Measurements from ENCODE around the gene FLT3LG. TPM values are rescaled to one million over a fixed set of nuclear protein-coding genes. Genes with fewer than 3 reads are reported as not detected.
A peak's percentile ranks its signal among the peaks of the same experiment; 100 is the strongest.
"Not testable (repeated sequence)": the region's sequence is repeated elsewhere in the genome, so short reads cannot be mapped to it uniquely, and the experiment has no call there.

FLT3LG gene
- total RNA-seq, 2 donors from 2014 or later, result 49.1 to 64.4 TPM

DNA sequence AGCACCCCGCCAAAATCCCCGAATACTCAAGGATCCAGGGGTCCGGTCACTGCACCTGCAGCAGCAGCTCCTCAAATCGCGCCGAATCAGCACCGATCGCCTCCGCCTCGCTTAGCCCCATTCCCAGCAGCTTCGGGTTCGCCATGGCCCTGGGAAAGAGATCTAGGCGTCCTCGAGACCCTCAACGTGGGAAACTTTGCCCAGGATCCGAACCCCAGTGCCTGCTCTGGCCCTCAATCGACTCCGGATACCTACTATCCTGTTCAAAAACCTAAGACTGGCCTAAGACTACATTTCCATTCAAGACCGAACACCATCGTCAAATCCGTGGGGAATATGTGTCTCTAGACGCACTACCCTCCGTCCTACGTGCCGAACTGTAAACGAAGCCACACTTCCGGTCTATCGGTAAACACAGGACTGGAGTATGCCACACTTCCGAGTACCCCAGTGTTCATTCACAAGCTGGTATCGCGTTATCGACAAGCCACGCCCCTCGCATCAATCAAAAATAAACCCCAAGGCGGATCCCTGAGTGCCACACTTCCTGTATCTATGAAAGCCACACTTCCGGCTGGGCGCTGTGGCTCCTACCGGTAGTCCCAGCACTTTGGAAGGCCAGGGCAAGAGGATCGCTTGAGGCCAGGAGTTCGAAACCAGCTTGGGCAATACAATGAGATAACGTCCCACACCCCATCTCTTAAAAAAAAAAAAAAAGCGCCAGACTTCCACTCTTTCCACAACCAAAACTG lies 22.4 kb upstream of the FLT3LG start, which contains the start of gene PIH1D1:
TSS of gene PIH1D1 (minus strand) at position 385 of the 752 bp plus-strand sequence. CDS start at position 145, 240 bp downstream.
- H3K36me3 Mint-ChIP-seq, result peaks cover 11 to 50% of the 10 kb centered on the region in 2 donors
- peak within 1 kb of the TSS; percentile 99 to 100 for H3K27ac Mint-ChIP-seq
- H3K9me3 Mint-ChIP-seq, result no peaks in the 10 kb centered on the region

GRCh38 chr19:49453013-49453756 lies 20.8 kb upstream of the FLT3LG start, which contains the start of gene ALDH16A1:
ALDH16A1 (plus strand) TSS chr19:49453225; CDS start chr19:49453332, 107 bp downstream.
- H3K36me3 Mint-ChIP-seq, result peaks cover 11 to 47% of the 10 kb centered on the region in 2 donors

More for the DNA sequence above, 22.4 kb upstream of the FLT3LG start, which contains the start of gene PIH1D1:
- DNase-seq (ENCODE audit: low spot score in 2 of 2) (peak; percentile 89 to 96), ATAC-seq (peak; percentile 73 to 78)

DNA sequence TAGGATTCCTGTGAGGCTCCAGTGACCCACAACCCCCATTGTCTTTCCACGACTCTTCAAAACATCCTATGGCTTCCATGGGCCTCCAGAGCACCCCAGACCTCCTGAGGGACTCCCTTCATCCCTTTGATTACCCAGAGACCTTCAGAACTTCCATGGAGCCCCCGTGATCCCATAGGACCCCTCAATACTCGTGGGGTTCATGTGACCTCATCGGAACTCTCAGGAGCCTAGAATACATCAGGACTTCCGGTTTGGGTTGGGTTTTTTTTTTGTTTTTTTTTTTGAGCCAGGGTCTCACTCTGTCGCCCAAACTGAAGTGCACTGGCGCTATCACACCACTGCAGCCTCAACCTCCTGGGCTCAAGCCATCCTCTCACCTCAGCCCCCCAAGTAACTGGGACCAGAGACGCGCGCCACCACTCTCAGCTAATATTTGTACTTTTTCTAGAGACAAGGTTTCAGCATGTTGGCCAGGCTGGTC lies 20.2 kb upstream of the FLT3LG start:
- ATAC-seq, result peak in 1 of 2 donors; percentile 2
- Mint-ChIP-seq H3K36me3 (peaks cover 11 to 41% of the 10 kb centered on the region in 2 donors), H3K9me3 (no peaks in the 10 kb centered on the region), H3K27ac (peak overlapping the region; percentile 99 to 100)
- DNase-seq (ENCODE audit: low spot score in 2 of 2), result no peak

More at GRCh38 chr19:49453013-49453756, 20.8 kb upstream of the FLT3LG start, which contains the start of gene ALDH16A1:
- DNase-seq (ENCODE audit: low spot score in 2 of 2) (peak; percentile 97 to 100), ATAC-seq (peak; percentile 91 to 93)
- Mint-ChIP-seq H3K9me3 (no peaks in the 10 kb centered on the region), H3K27ac (peak within 1 kb of the TSS; percentile 99 to 100)

DNA sequence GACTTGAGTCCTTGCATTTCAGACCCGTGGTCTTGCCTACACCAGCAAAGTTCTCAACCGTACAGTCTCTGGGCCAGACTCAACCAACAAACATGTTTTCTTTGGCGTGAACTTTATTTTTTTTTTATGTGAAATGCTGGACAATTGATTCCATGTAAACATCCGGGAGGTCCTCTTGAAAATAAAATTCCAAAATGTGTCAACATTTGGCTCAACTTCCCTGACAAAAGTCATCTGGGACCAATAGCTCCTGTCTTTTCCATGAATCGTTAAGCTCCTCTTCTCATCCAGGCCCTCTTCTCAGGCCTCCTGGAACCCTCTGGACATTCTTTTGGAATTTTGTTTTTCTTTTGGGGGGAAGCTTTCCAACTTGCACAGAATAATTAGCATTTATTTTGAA lies 18.2 kb upstream of the FLT3LG start:
- Mint-ChIP-seq H3K27ac (peak overlapping the region in 1 of 2 donors; percentile 46), H3K36me3 (peaks cover 8 to 22% of the 10 kb centered on the region in 2 donors), H3K9me3 (no peaks in the 10 kb centered on the region)
- DNase-seq (ENCODE audit: low spot score in 2 of 2) (no peak), ATAC-seq (no peak)

- Mint-ChIP-seq H3K36me3 (peaks cover 5 to 18% of the 10 kb centered on the region in 2 donors), H3K27ac (no peak overlapping the region), H3K9me3 (no peaks in the 10 kb centered on the region)
- DNase-seq (ENCODE audit: low spot score in 2 of 2) (no peak), ATAC-seq (no peak)
These were observed 17.7 kb upstream of the FLT3LG start for GRCh38 chr19:49456326-49456725.

DNA sequence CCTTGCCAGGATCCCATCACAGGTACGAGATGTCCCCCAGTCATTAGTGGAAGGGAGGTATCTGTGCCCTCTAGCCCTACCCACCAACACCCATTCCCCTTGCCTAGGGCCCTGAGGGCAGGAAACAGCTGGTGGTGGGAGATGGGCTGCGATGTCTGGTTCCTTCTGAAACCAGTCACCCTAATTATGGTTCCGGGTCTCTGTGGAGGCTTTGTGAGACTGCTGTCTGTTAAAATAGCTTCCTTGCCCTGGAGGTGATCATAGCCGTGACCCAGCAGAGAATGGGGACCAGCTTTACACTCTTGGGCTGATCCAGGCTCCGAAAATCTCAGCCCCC lies 15.5 kb upstream of the FLT3LG start:
- ATAC-seq, result no peak
- Mint-ChIP-seq H3K27ac (no peak overlapping the region), H3K9me3 (no peaks in the 10 kb centered on the region), H3K36me3 (peaks cover 0 to 13% of the 10 kb centered on the region in 2 donors)
- DNase-seq (ENCODE audit: low spot score in 2 of 2), result no peak

DNA sequence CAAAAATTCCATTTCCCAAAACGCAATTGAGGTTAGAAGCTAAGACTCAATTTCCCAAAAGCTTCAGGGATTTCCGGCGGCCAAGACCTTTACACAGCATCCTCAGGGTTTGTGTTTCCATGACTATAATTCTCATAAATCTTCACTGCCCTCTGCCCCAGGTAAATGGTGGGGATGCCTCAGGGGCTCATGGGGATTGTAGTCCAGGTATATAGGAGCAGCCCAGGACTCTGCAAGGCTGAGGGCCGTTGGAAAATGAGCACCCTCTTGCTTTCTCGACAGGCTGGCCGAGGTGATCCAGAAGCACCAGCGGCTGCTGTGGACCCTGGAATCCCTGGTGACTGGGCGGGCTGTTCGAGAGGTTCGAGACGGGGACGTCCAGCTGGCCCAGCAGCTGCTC lies 14.6 kb upstream of the FLT3LG start:
- no peak for DNase-seq (ENCODE audit: low spot score in 2 of 2)
- ATAC-seq, result no peak
- H3K36me3 Mint-ChIP-seq, result peaks cover 0 to 6% of the 10 kb centered on the region in 2 donors
- no peak overlapping the region for H3K27ac Mint-ChIP-seq
- H3K9me3 Mint-ChIP-seq, result no peaks in the 10 kb centered on the region

GRCh38 chr19:49461130-49461529 lies 12.9 kb upstream of the FLT3LG start:
- not testable (repeated sequence) for H3K27ac Mint-ChIP-seq; DNase-seq (ENCODE audit: low spot score in 2 of 2); H3K9me3 Mint-ChIP-seq; H3K36me3 Mint-ChIP-seq; ATAC-seq

- H3K27ac Mint-ChIP-seq, result no peak overlapping the region
- H3K9me3 Mint-ChIP-seq, result no peaks in the 10 kb centered on the region
- no peaks in the 10 kb centered on the region for H3K36me3 Mint-ChIP-seq
- no peak for DNase-seq (ENCODE audit: low spot score in 2 of 2)
- no peak for ATAC-seq
These were observed 12.4 kb upstream of the FLT3LG start for GRCh38 chr19:49461656-49462055.

GRCh38 chr19:49462492-49462891 lies 11.5 kb upstream of the FLT3LG start:
- no peaks in the 10 kb centered on the region for H3K36me3 Mint-ChIP-seq
- no peak for ATAC-seq
- DNase-seq (ENCODE audit: low spot score in 2 of 2), result no peak
- H3K9me3 Mint-ChIP-seq, result no peaks in the 10 kb centered on the region
- no peak overlapping the region for H3K27ac Mint-ChIP-seq

DNA sequence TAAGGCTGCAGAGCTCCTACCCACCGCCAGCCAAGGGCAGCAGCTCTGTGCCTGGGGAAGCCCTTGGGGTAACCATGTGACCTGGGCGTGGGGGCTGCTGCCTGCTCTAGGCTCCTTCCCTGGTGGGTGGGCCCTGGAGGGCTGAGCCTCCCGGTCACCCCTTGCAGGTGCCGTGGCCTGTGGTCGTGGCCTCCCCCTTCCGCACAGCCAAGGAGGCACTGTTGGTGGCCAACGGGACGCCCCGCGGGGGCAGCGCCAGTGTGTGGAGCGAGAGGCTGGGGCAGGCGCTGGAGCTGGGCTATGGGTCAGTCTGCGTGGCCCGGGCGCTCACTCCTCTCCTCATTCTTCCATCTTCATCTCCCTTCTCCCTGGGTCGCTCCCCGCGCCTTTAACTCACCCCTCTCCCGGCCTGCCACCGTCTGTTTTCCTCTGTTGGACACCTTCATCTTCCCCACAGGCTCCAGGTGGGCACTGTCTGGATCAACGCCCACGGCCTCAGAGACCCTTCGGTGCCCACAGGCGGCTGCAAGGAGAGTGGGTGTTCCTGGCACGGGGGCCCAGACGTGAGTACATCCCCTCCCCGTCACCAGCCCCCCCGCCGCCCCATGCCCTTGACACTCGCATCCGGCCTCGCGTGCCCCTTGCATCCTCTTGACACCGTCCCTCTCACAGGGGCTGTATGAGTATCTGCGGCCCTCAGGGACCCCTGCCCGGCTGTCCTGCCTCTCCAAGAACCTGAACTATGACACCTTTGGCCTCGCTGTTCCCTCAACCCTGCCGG lies 9.9 kb upstream of the FLT3LG start:
- Mint-ChIP-seq H3K9me3 (no peaks in the 10 kb centered on the region), H3K36me3 (peaks cover 0 to 6% of the 10 kb centered on the region in 2 donors), H3K27ac (peak overlapping the region in 1 of 2 donors; percentile 46)
- ATAC-seq, result no peak
- no peak for DNase-seq (ENCODE audit: low spot score in 2 of 2)

DNA sequence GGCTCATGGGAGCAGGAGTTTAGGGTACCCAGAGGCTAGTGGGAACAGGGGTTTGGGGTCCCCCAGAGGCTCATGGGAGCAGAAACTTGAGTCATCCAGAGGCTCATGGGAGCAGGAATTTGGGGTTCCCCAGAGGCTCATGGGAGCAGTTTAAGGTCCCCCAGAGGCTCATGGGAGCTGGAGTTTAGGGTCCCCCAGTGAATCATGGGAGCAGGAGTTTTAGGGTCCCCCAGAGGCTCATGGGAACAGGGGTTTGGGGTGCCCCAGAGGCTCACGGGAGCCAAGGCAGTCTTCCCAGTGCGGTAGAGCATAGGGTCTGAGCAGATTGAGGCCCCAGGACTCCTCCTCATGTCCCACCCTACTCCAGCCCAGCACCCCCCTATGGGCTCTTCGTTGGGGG lies 8.6 kb upstream of the FLT3LG start:
- DNase-seq (ENCODE audit: low spot score in 2 of 2) (no peak), ATAC-seq (no peak)
- Mint-ChIP-seq H3K36me3 (peaks cover 0 to 6% of the 10 kb centered on the region in 2 donors), H3K27ac (peak overlapping the region; percentile 46 to 86), H3K9me3 (no peaks in the 10 kb centered on the region)

DNA sequence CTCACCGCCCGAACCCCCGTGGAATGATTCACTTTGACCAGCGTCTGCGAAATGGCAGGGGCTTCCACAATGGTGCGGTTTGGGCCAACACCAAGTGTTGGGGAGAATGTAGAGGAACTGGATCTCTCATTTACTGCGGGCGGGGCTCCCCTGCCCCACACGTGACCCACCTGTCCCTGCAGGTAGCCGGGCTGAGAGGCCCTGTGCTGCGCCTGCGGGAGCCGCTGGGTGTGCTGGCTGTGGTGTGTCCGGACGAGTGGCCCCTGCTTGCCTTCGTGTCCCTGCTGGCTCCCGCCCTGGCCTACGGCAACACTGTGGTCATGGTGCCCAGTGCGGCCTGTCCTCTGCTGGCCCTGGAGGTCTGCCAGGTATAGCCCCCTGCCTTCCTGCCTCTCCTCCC lies 5.8 kb upstream of the FLT3LG start:
- ATAC-seq, result no peak
- Mint-ChIP-seq H3K36me3 (peaks cover 0 to 6% of the 10 kb centered on the region in 2 donors), H3K27ac (peak overlapping the region in 1 of 2 donors; percentile 81), H3K9me3 (no peaks in the 10 kb centered on the region)
- DNase-seq (ENCODE audit: low spot score in 2 of 2), result no peak

GRCh38 chr19:49468746-49469447 lies 5.1 kb upstream of the FLT3LG start:
- DNase-seq (ENCODE audit: low spot score in 2 of 2) (peak; percentile 73 to 83), ATAC-seq (peak; percentile 78)
- H3K27ac Mint-ChIP-seq, result peak overlapping the region; percentile 81 to 97
- no peaks in the 10 kb centered on the region for H3K9me3 Mint-ChIP-seq
- H3K36me3 Mint-ChIP-seq, result peaks cover 0 to 6% of the 10 kb centered on the region in 2 donors

DNA sequence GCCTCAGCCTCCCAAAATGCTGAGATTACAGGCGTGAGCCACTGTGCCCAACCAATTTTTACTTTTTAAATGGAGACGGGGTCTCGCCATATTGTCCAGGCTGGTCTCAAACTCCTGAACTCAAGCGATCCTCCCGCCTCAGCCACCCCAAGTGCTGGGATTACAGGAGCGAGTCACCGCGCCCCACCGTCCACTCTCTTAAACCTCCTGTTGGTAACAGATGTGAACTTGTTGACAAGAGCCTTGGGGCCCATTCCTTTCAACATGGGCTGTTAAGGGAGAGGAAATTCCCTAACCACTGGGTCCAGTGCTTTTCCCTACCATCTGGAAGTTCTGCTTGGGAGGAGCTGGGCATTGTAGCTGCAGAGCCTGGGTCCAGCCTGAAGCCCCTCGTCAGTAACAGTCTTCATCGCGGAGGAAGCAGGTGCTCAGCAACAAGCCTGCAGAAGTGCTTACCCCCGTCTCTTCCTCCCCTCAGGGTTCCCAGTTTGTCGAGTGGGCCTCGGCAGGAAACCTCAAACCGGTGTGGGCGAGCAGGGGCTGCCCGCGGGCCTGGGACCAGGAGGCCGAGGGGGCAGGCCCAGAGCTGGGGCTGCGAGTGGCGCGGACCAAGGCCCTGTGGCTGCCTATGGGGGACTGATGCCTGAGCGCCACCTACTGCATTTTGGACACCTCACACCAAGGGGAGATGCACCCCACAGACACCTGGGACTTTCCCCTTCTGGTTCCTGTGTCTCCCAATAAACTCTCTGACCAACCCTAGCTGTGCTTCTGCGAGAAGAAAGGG lies 4.0 kb upstream of the FLT3LG start:
- DNase-seq (ENCODE audit: low spot score in 2 of 2) (peak; percentile 73 to 91), ATAC-seq (peak; percentile 62 to 78)
- no peaks in the 10 kb centered on the region for H3K9me3 Mint-ChIP-seq
- peak overlapping the region; percentile 81 to 90 for H3K27ac Mint-ChIP-seq
- H3K36me3 Mint-ChIP-seq, result peaks cover 0 to 6% of the 10 kb centered on the region in 2 donors
